Endothelial cell of umbilical vein (primary cell): Measurements from ENCODE around the gene MALRD1.

ENCODE experiments used
- EZH2 ChIP-seq: IDR thresholded peaks from 2 replicates; pipeline ENCODE4 v1.6.1; 2012; ENCODE audit warnings: borderline replicate concordance, low read depth, mild to moderate bottlenecking, moderate library complexity, low read length, inconsistent platforms; ENCODE audit not compliant: severe bottlenecking
- MAX ChIP-seq: IDR thresholded peaks from 2 replicates; pipeline ENCODE4 v1.6.1; 2011; ENCODE audit not compliant: insufficient read depth, insufficient read length
- MYC ChIP-seq: IDR thresholded peaks from one replicate; pipeline ENCODE4 v1.6.1; 2011; ENCODE audit warnings: mild to moderate bottlenecking, low read depth, low read length
- POLR2A ChIP-seq: IDR thresholded peaks from 2 replicates; pipeline ENCODE4 v1.6.1; 2012; ENCODE audit warnings: low read depth, mild to moderate bottlenecking, control low read depth, low read length
- POLR2AphosphoS5 ChIP-seq: IDR thresholded peaks from 2 replicates; pipeline ENCODE4 v1.6.1; 2012; ENCODE audit warnings: low read depth, mild to moderate bottlenecking, control low read depth, low read length, moderate library complexity; ENCODE audit not compliant: insufficient read depth
- TF ChIP-seq, protein P1 (sequence below), 2 donors: IDR thresholded peaks; 1 replicate in 1 of 2; 2 replicates in 1 of 2; pipeline ENCODE4 v1.5.1; 2011; ENCODE audit warnings: low read length in 2 of 2, mild to moderate bottlenecking in 2 of 2, moderate library complexity in 2 of 2, control low read depth in 1 of 2, inconsistent platforms in 1 of 2, low read depth in 1 of 2; ENCODE audit not compliant: insufficient read depth in 1 of 2; ENCODE audit errors: extremely low read depth in 1 of 2

DNA sequence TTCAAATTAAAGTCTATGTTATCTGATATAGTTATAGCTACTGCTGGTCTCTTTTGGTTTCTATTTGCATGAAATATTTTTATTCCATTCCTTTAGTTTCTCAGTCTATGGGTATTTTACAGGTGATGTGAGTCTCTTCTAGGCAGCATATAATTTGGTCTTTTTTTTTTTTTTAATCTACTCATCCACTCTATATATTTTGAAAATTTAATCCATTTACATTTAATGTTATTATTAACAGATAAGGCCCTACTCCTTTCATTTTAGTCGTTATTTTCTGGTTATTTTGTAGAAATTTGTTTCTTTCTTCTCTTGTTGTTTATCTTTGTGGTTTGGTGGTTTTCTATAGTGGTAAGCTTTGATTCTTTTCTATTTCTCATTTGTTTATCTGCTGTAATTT, 58.8 kb downstream of the MALRD1 start:
- TF ChIP-seq POLR2AphosphoS5 (no peak), POLR2A (no peak), MAX (no peak), EZH2 (no peak), MYC (no peak)
- TF ChIP-seq, protein P1, sequence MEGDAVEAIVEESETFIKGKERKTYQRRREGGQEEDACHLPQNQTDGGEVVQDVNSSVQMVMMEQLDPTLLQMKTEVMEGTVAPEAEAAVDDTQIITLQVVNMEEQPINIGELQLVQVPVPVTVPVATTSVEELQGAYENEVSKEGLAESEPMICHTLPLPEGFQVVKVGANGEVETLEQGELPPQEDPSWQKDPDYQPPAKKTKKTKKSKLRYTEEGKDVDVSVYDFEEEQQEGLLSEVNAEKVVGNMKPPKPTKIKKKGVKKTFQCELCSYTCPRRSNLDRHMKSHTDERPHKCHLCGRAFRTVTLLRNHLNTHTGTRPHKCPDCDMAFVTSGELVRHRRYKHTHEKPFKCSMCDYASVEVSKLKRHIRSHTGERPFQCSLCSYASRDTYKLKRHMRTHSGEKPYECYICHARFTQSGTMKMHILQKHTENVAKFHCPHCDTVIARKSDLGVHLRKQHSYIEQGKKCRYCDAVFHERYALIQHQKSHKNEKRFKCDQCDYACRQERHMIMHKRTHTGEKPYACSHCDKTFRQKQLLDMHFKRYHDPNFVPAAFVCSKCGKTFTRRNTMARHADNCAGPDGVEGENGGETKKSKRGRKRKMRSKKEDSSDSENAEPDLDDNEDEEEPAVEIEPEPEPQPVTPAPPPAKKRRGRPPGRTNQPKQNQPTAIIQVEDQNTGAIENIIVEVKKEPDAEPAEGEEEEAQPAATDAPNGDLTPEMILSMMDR (IDR thresholded peaks at IDR 0.05; ENCODE audit: extremely low read depth in 1 of 2, insufficient read depth in 1 of 2, low read depth in 1 of 2, low read length in 2 of 2): no peak
